ENCODE data around the gene RAB8B.

Gene RAB8B

GRCh38 chr15:63312286-63312685 lies 122.9 kb downstream of the RAB8B start:
- DNase-seq (ENCODE audit: low spot score) = no peak

- no peak for DNase-seq (ENCODE audit: low spot score)
Observed at GRCh38 chr15:63313825-63314224, 124.4 kb downstream of the RAB8B start.

- DNase-seq (ENCODE audit: low spot score) = no peak
Observed at GRCh38 chr15:63314409-63314808, 125.0 kb downstream of the RAB8B start.
